Peyer's patch (tissue), 4 donors: ENCODE measurements around the gene NKAIN2. TPM values are rescaled to one million over a fixed set of nuclear protein-coding genes. Genes with fewer than 3 reads are reported as not detected.

Experiments used
- DNase-seq, 3 donors: peaks; one replicate each; pipeline ENCODE4 v3.0.0-alpha.2; 2017 to 2019
- H3K27ac ChIP-seq, 4 donors: fragments of 200-600 bp; sonication (generic); one replicate each; pipeline ENCODE4 v1.5.1; 2016 to 2019
- H3K27me3 ChIP-seq, 2 donors: fragments of 200-600 bp; sonication (generic); one replicate each; pipeline ENCODE4 v1.5.1; 2019
- H3K36me3 ChIP-seq, 3 donors: fragments of 200-600 bp; sonication (generic); one replicate each; pipeline ENCODE4 v1.5.1; 2016 to 2019
- H3K4me1 ChIP-seq, 4 donors: fragments of 200-600 bp; sonication (generic); one replicate each; pipeline ENCODE4 v1.5.1; 2016 to 2019
- H3K4me3 ChIP-seq, 4 donors: fragments of 200-600 bp; sonication (generic); 1 replicate in 3 of 4; 2 replicates in 1 of 4; pipeline ENCODE4 v1.5.1; 2016 to 2019; ENCODE audit warnings: mild to moderate bottlenecking in 1 of 4
- H3K9me3 ChIP-seq, 4 donors: fragments of 200-600 bp; sonication (generic); one replicate each; pipeline ENCODE4 v1.5.1; 2016 to 2019; ENCODE audit warnings: mild to moderate bottlenecking in 1 of 4
- CTCF ChIP-seq, 6 experiments: fragments of 450-650 bp in 4 of 6; fragments of 200-600 bp in 2 of 6; sonication (generic) in 1 of 6; IDR thresholded peaks; one replicate each; pipeline ENCODE4 v1.5.1; 2017 to 2019; ENCODE audit warnings: antibody characterized with exemption in 6 of 6, mild to moderate bottlenecking in 3 of 6, moderate library complexity in 1 of 6
- POLR2A ChIP-seq, 2 donors: fragments of 450-650 bp; IDR thresholded peaks; one replicate each; pipeline ENCODE4 v1.5.1; 2017; ENCODE audit warnings: antibody characterized with exemption in 2 of 2, mild to moderate bottlenecking in 2 of 2, moderate library complexity in 2 of 2
- total RNA-seq, 4 donors: library from RNA; depleted of rRNA; stranded (reverse); fragments of >200 nt; gene quantifications; one replicate each; pipeline ENCODE4 v1.1.0, GENCODE V29; 2016

The NKAIN2 gene
- total RNA-seq, 4 donors from 2014 or later, result not detected

- no peak for DNase-seq
- H3K9me3 ChIP-seq, result no peaks in the 10 kb centered on the region
- H3K27ac ChIP-seq, result no peak overlapping the region
- H3K27me3 ChIP-seq, result no peaks in the 10 kb centered on the region
- H3K36me3 ChIP-seq, result no peaks in the 10 kb centered on the region
- no peak overlapping the region for H3K4me3 ChIP-seq
- no peaks in the 10 kb centered on the region for H3K4me1 ChIP-seq
- no peak for TF ChIP-seq CTCF (IDR thresholded peaks at IDR 0.05)
- TF ChIP-seq POLR2A (IDR thresholded peaks at IDR 0.05), result no peak
These were observed 33.3 kb upstream of the NKAIN2 start for GRCh38 chr6:123770247-123770949.

GRCh38 chr6:123771126-123771525 lies 32.5 kb upstream of the NKAIN2 start:
- Histone ChIP-seq H3K27me3 (no peaks in the 10 kb centered on the region), H3K27ac (no peak overlapping the region), H3K4me3 (no peak overlapping the region), H3K36me3 (no peaks in the 10 kb centered on the region), H3K4me1 (no peaks in the 10 kb centered on the region), H3K9me3 (no peaks in the 10 kb centered on the region)
- no peak for DNase-seq
- TF ChIP-seq CTCF (IDR thresholded peaks at IDR 0.05) (no peak), POLR2A (IDR thresholded peaks at IDR 0.05) (no peak)

GRCh38 chr6:123777563-123777962 lies 26.1 kb upstream of the NKAIN2 start:
- TF ChIP-seq CTCF (IDR thresholded peaks at IDR 0.05), result no peak
- TF ChIP-seq POLR2A (IDR thresholded peaks at IDR 0.05), result no peak
- no peak for DNase-seq
- no peaks in the 10 kb centered on the region for H3K4me1 ChIP-seq

GRCh38 chr6:123780021-123780420 lies 23.6 kb upstream of the NKAIN2 start:
- H3K4me1 ChIP-seq, result no peaks in the 10 kb centered on the region

More at GRCh38 chr6:123777563-123777962, 26.1 kb upstream of the NKAIN2 start:
- H3K27ac ChIP-seq, result no peak overlapping the region
- no peaks in the 10 kb centered on the region for H3K27me3 ChIP-seq
- H3K36me3 ChIP-seq, result no peaks in the 10 kb centered on the region
- H3K9me3 ChIP-seq, result no peaks in the 10 kb centered on the region
- H3K4me3 ChIP-seq, result no peak overlapping the region

GRCh38 chr6:123784330-123784729 lies 19.3 kb upstream of the NKAIN2 start:
- Histone ChIP-seq H3K4me1 (no peaks in the 10 kb centered on the region), H3K27me3 (no peaks in the 10 kb centered on the region), H3K36me3 (no peaks in the 10 kb centered on the region)

More at GRCh38 chr6:123780021-123780420, 23.6 kb upstream of the NKAIN2 start:
- DNase-seq, result no peak
- Histone ChIP-seq H3K36me3 (no peaks in the 10 kb centered on the region), H3K9me3 (no peaks in the 10 kb centered on the region), H3K27ac (no peak overlapping the region), H3K4me3 (no peak overlapping the region), H3K27me3 (no peaks in the 10 kb centered on the region)
- TF ChIP-seq CTCF (IDR thresholded peaks at IDR 0.05), result no peak
- TF ChIP-seq POLR2A (IDR thresholded peaks at IDR 0.05), result no peak

More at GRCh38 chr6:123784330-123784729, 19.3 kb upstream of the NKAIN2 start:
- TF ChIP-seq CTCF (IDR thresholded peaks at IDR 0.05) (no peak), POLR2A (IDR thresholded peaks at IDR 0.05) (no peak)
- no peak overlapping the region for H3K27ac ChIP-seq
- no peaks in the 10 kb centered on the region for H3K9me3 ChIP-seq
- no peak for DNase-seq
- no peak overlapping the region for H3K4me3 ChIP-seq
